NB4 (cell line): ENCODE results near the gene EEPD1.

Source experiments
- CTCF ChIP-seq: IDR thresholded peaks from one replicate; pipeline ENCODE4 v1.5.1; 2012; ENCODE audit warnings: low read depth, low read length
- MAX ChIP-seq: IDR thresholded peaks from 2 replicates; pipeline ENCODE4 v1.6.1; 2011; ENCODE audit warnings: low read depth, low read length
- MYC ChIP-seq: IDR thresholded peaks from 2 replicates; pipeline ENCODE4 v1.6.1; 2011; ENCODE audit warnings: low read depth, low read length
- POLR2A ChIP-seq: IDR thresholded peaks from 2 replicates; pipeline ENCODE4 v1.6.1; 2011; ENCODE audit warnings: mild to moderate bottlenecking; ENCODE audit not compliant: insufficient read length; ENCODE audit errors: extremely low read depth

- no peak for TF ChIP-seq MAX
- TF ChIP-seq POLR2A = no peak
- TF ChIP-seq MYC = no peak
- TF ChIP-seq CTCF = no peak
Measured at GRCh38 chr7:36263095-36263484, 110.0 kb downstream of the EEPD1 start.
